Ovary (tissue), 3 donors: ENCODE measurements around the gene TTLL9.

Experiments
- CTCF ChIP-seq, 3 donors: fragments of 450-650 bp in 2 of 3; fragments of 200-600 bp in 1 of 3; IDR thresholded peaks; one replicate each; pipeline versions ENCODE4 v1.5.1 to v1.8.0; 2016 to 2022; ENCODE audit warnings: antibody characterized with exemption in 3 of 3, mild to moderate bottlenecking in 1 of 3
- POLR2A ChIP-seq: fragments of 450-650 bp; IDR thresholded peaks from one replicate; pipeline ENCODE4 v1.6.1; 2017; ENCODE audit warnings: antibody characterized with exemption, mild to moderate bottlenecking, moderate library complexity
- donor health status: DM: no; HTN: no; CAD: no.

GRCh38 chr20:31836853-31837608 is 33.4 kb upstream of the TTLL9 start:
- TF ChIP-seq CTCF (IDR thresholded peaks at IDR 0.05) (no peak), POLR2A (no peak)
